Measurements from ENCODE around the gene GNPNAT1. TPM values are rescaled to one million over a fixed set of nuclear protein-coding genes. Genes with fewer than 3 reads are reported as not detected.

GNPNAT1 gene
- total and polyA plus RNA-seq, 2 donors (not counting 3 experiments of a cell fraction or from before 2014, with no cell fraction given), result 18.7 to 38.9 TPM

- Histone ChIP-seq H3K9ac (replicated peaks; ENCODE audit: extremely low read depth, insufficient read depth, low read length) (no peak overlapping the region), H3K4me2 (ENCODE audit: insufficient read depth, low read length) (no peak overlapping the region), H3K9me1 (replicated peaks; ENCODE audit: control insufficient read depth, extremely low read depth, insufficient read depth, low read length) (peaks cover 2% of the 10 kb centered on the region), H3K79me2 (ENCODE audit: control insufficient read depth, insufficient read depth, low read length) (peaks cover 5% of the 10 kb centered on the region), H3K27me3 (ENCODE audit: control insufficient read depth in 2 of 2, insufficient read depth in 2 of 2, low read length in 2 of 2) (no peaks in the 10 kb centered on the region), H3K27ac (ENCODE audit: insufficient read depth, low read depth, low read length) (no peak overlapping the region), H4K20me1 (replicated peaks; ENCODE audit: control insufficient read depth, extremely low read depth, insufficient read depth, low read length) (no peaks in the 10 kb centered on the region), H3K9me3 (replicated peaks; ENCODE audit: control insufficient read depth, insufficient read depth, low read length) (no peaks in the 10 kb centered on the region), H3K4me1 (ENCODE audit: control insufficient read depth, extremely low read depth, insufficient read depth, low read length) (no peaks in the 10 kb centered on the region), H3K36me3 (ENCODE audit: control insufficient read depth in 2 of 2, extremely low read depth in 1 of 2, insufficient read depth in 2 of 2, low read length in 2 of 2) (peaks cover 4 to 8% of the 10 kb centered on the region in 2 experiments), H2AFZ (ENCODE audit: low read depth, low read length) (no peak overlapping the region), H3K4me3 (replicated peaks in 1 of 3; ENCODE audit: insufficient read depth in 1 of 3, low read depth in 1 of 3, low read length in 3 of 3) (no peak overlapping the region)
- FAIRE-seq, result no peak
- DNase-seq (ENCODE audit: low read depth, low spot score), result no peak
- dilution Hi-C loops (cut with MboI; ENCODE audit: extremely low pct_ligation_motif_present, low sequenced_read_pairs), result no loop called here
- POLR2A ChIA-PET, result no interaction called here
- CTCF ChIA-PET, result no interaction called here
- intact Hi-C loops (cut with micrococcal nuclease), result no loop called here
- TF ChIP-seq EZH2 (IDR thresholded peaks at IDR 0.05; ENCODE audit: borderline replicate concordance, low read depth, low read length, severe bottlenecking) (no peak), POLR2AphosphoS5 (IDR thresholded peaks at IDR 0.05; ENCODE audit: insufficient read depth, low read depth, low read length) (no peak), POLR2A (IDR thresholded peaks at IDR 0.05; ENCODE audit: low read depth, low read length) (no peak), FOS (IDR thresholded peaks at IDR 0.05; ENCODE audit: borderline replicate concordance, insufficient read depth, low read length) (no peak), GATA2 (IDR thresholded peaks at IDR 0.05; ENCODE audit: insufficient read depth, insufficient read length, low read depth, low read length) (no peak), JUN (IDR thresholded peaks at IDR 0.05; ENCODE audit: borderline replicate concordance, insufficient read depth, insufficient read length, low read depth) (no peak)
- no TSS peak for BruUV-seq (replicated peaks)
Observed at GRCh38 chr14:52748647-52749292, 42.6 kb downstream of the GNPNAT1 start.

- Histone ChIP-seq H3K9me1 (replicated peaks; ENCODE audit: control insufficient read depth, extremely low read depth, insufficient read depth, low read length) (peaks cover 2% of the 10 kb centered on the region), H4K20me1 (replicated peaks; ENCODE audit: control insufficient read depth, extremely low read depth, insufficient read depth, low read length) (no peaks in the 10 kb centered on the region), H3K4me2 (ENCODE audit: insufficient read depth, low read length) (peak overlapping the region; percentile 86), H3K79me2 (ENCODE audit: control insufficient read depth, insufficient read depth, low read length) (peaks cover 36% of the 10 kb centered on the region), H3K27ac (ENCODE audit: insufficient read depth, low read depth, low read length) (peak overlapping the region; percentile 82), H3K9me3 (replicated peaks; ENCODE audit: control insufficient read depth, insufficient read depth, low read length) (no peaks in the 10 kb centered on the region), H2AFZ (ENCODE audit: low read depth, low read length) (peak overlapping the region; percentile 2), H3K36me3 (ENCODE audit: control insufficient read depth in 2 of 2, extremely low read depth in 1 of 2, insufficient read depth in 2 of 2, low read length in 2 of 2) (peaks cover 0 to 5% of the 10 kb centered on the region in 2 experiments), H3K4me1 (ENCODE audit: control insufficient read depth, extremely low read depth, insufficient read depth, low read length) (peaks cover 25% of the 10 kb centered on the region), H3K4me3 (replicated peaks in 1 of 3; ENCODE audit: insufficient read depth in 1 of 3, low read depth in 1 of 3, low read length in 3 of 3) (peak overlapping the region in 1 of 3 experiments; percentile 11), H3K27me3 (ENCODE audit: control insufficient read depth in 2 of 2, insufficient read depth in 2 of 2, low read length in 2 of 2) (no peaks in the 10 kb centered on the region), H3K9ac (replicated peaks; ENCODE audit: extremely low read depth, insufficient read depth, low read length) (peak overlapping the region; percentile 8)
- peak; percentile 67 for FAIRE-seq
- peak; percentile 11 for TF ChIP-seq GATA2 (IDR thresholded peaks at IDR 0.05; ENCODE audit: insufficient read depth, insufficient read length, low read depth, low read length)
- TF ChIP-seq MYC (IDR thresholded peaks at IDR 0.05; ENCODE audit: low read depth, low read length), result no peak
- no peak for TF ChIP-seq JUN (IDR thresholded peaks at IDR 0.05; ENCODE audit: borderline replicate concordance, insufficient read depth, insufficient read length, low read depth)
- POLR2A ChIA-PET, result interaction anchor here (0.6 kb wide), 1 partner anchor 25 kb away, joined by 3 read pairs; no protein-coding TSS in a partner anchor
- intact Hi-C loops (cut with micrococcal nuclease), result loop anchor here (2.0 kb wide), 1 partner anchor 49 kb away; the partner anchor contains the start of gene GNPNAT1
- DNase-seq (ENCODE audit: low read depth, low spot score), result peak; percentile 33
- CTCF ChIA-PET, result interaction anchor here (0.7 to 0.8 kb wide), 2 partner anchors 13 to 219 kb away, joined by 3 to 4 read pairs; no protein-coding TSS in a partner anchor
- BruUV-seq (replicated peaks), result TSS peak; percentile 8
- dilution Hi-C loops (cut with MboI; ENCODE audit: extremely low pct_ligation_motif_present, low sequenced_read_pairs), result no loop called here
Observed at GRCh38 chr14:52741865-52742264, 49.5 kb downstream of the GNPNAT1 start.
